ENCODE measurements around the gene ZNF410.

The ZNF410 gene

GRCh38 chr14:73976125-73976524, 89.5 kb downstream of the ZNF410 start:
- Histone ChIP-seq H3K4me3 (no peak overlapping the region), H3K27ac (no peak overlapping the region)
- DNase-seq (ENCODE audit: low spot score), result no peak
- TF ChIP-seq CTCF (IDR thresholded peaks at IDR 0.05), result no peak

GRCh38 chr14:73977896-73978295, 91.2 kb downstream of the ZNF410 start:
- no peak overlapping the region for H3K27ac ChIP-seq
- no peak for TF ChIP-seq CTCF (IDR thresholded peaks at IDR 0.05)
- DNase-seq (ENCODE audit: low spot score), result no peak

More at GRCh38 chr14:73977896-73978295, 91.2 kb downstream of the ZNF410 start:
- H3K4me3 ChIP-seq, result no peak overlapping the region

Measured in coronary artery (tissue), 2 donors.